ENCODE results near the gene ASCL4. TPM values are rescaled to one million over a fixed set of nuclear protein-coding genes. Genes with fewer than 3 reads are reported as not detected.

The ASCL4 gene
- total and polyA plus RNA-seq, 2 of the 8 experiments (the other 6 are each of a cell fraction or from before 2014, with no cell fraction given), result not detected

DNA sequence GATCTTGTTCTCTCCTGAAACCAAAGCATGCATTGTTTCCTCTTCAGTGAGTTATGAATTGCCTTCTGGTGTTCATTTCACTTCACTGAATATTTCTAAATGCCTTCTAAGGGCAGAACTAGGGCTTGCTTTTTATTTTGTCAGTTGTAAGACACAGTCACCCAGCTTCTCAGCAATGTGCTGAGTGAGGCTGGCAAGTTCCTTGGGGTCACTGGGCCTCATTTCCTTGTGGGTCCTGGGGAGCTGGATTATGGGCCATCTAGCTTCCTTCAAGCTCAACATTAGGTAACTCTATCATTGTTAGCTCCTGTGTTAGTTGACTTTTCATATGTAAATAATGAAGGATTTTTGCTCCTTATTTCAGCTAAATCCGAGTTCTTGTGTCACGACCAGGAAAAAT is 13.8 kb downstream of the ASCL4 start:
- Histone ChIP-seq H2BK120ac (replicated peaks; ENCODE audit: low read depth, low read length) (no peak overlapping the region), H3K36me3 (ENCODE audit: control insufficient read depth in 2 of 4, insufficient read depth in 4 of 4, low read length in 3 of 4) (no peaks in the 10 kb centered on the region), H3K9me3 (ENCODE audit: insufficient read depth in 2 of 2, low read depth in 1 of 2, low read length in 1 of 2) (peaks cover 0 to 10% of the 10 kb centered on the region in 2 experiments; a peak in 2 of 4 replicates), H3K79me1 (ENCODE audit: low read depth, low read length) (no peaks in the 10 kb centered on the region), H3K23ac (ENCODE audit: insufficient read length) (no peak overlapping the region), H2AK5ac (ENCODE audit: low read depth, low read length) (no peak overlapping the region), H4K91ac (replicated peaks; ENCODE audit: insufficient read length, low read length) (no peak overlapping the region), H3K4me1 (replicated peaks in 1 of 4; ENCODE audit: control insufficient read depth in 3 of 4, insufficient read depth in 4 of 4, low read length in 3 of 4) (no peaks in the 10 kb centered on the region), H2BK12ac (ENCODE audit: low read depth, low read length) (no peak overlapping the region), H3K18ac (ENCODE audit: extremely low read depth, low read length) (no peak overlapping the region), H2BK20ac (ENCODE audit: low read length) (no peak overlapping the region), H3K56ac (replicated peaks; ENCODE audit: insufficient read length, low read depth, low read length) (no peak overlapping the region), H4K20me1 (replicated peaks in 1 of 2; ENCODE audit: control insufficient read depth in 1 of 2, insufficient read depth in 2 of 2, low read length in 2 of 2) (no peaks in the 10 kb centered on the region), H3K4me2 (ENCODE audit: insufficient read depth in 1 of 2, low read depth in 2 of 2, low read length in 2 of 2) (no peak overlapping the region), H2AFZ (ENCODE audit: low read length) (peak overlapping the region; percentile 39; the same call in 1 of the 2 replicates), H4K5ac (ENCODE audit: insufficient read length, low read depth, low read length) (no peak overlapping the region), H3K27me3 (replicated peaks in 1 of 4; ENCODE audit: control insufficient read depth in 3 of 4, extremely low read depth in 1 of 4, insufficient read depth in 3 of 4, low read length in 3 of 4) (no peaks in the 10 kb centered on the region), H3K4ac (replicated peaks; ENCODE audit: insufficient read length, low read depth, low read length) (no peak overlapping the region), H2BK5ac (ENCODE audit: low read depth, low read length) (no peak overlapping the region), H2BK15ac (ENCODE audit: low read length) (no peak overlapping the region), H3K23me2 (ENCODE audit: low read depth, low read length) (no peaks in the 10 kb centered on the region; the same call in 1 of the 2 replicates), H4K8ac (ENCODE audit: extremely low read depth, insufficient read depth, low read length) (no peak overlapping the region), H3K14ac (ENCODE audit: insufficient read length) (no peak overlapping the region), H3K4me3 (ENCODE audit: extremely low read depth in 1 of 4, insufficient read depth in 2 of 4, low read depth in 3 of 4, low read length in 4 of 4) (no peak overlapping the region), H3K27ac (ENCODE audit: low read depth, low read length) (no peak overlapping the region), H3K9ac (replicated peaks in 1 of 4; ENCODE audit: extremely low read depth in 1 of 4, low read depth in 3 of 4, low read length in 3 of 4) (no peak overlapping the region), H3K79me2 (ENCODE audit: control insufficient read depth in 1 of 2, insufficient read depth in 2 of 2, low read length in 2 of 2) (no peaks in the 10 kb centered on the region)
- DNase-seq (ENCODE audit: low read depth in 1 of 2, low spot score in 2 of 2), result no peak
- ChIA-PET CTCF (ENCODE audit: partially characterized antibody) (interaction anchor here (2.3 kb wide), 1 partner anchor 12 kb away, joined by 11 read pairs; the partner anchor contains the start of gene ASCL4), POLR2A (ENCODE audit: partially characterized antibody) (no interaction called here)
- FAIRE-seq, result no peak
- 92% methylated on average over 2 of the region's 2 CpGs; no CpG with 5 or more reads in 1 of the 2 experiments for WGBS, 2 experiments (ENCODE audit: extremely low coverage in 1 of 2, insufficient coverage in 1 of 2, insufficient read length in 1 of 2, insufficient replicate concordance in 2 of 2, low coverage in 1 of 2, low lambda C conversion rate in 2 of 2, missing lambda C conversion rate in 1 of 2)
- TF ChIP-seq CHD2 (IDR thresholded peaks at IDR 0.05; ENCODE audit: low read length) (no peak), SIX5 (IDR thresholded peaks at IDR 0.05; ENCODE audit: low read depth, low read length) (no peak), CBX8 (IDR thresholded peaks at IDR 0.05; ENCODE audit: borderline replicate concordance, low read depth, low read length) (no peak), SUZ12 (IDR thresholded peaks at IDR 0.05; ENCODE audit: low read length) (no peak), TBP (IDR thresholded peaks at IDR 0.05; ENCODE audit: low read depth, low read length) (no peak), GTF2F1 (IDR thresholded peaks at IDR 0.05; ENCODE audit: borderline replicate concordance, low read depth, low read length) (no peak), MAFK (IDR thresholded peaks at IDR 0.05; ENCODE audit: low read depth, low read length) (no peak), RNF2 (IDR thresholded peaks at IDR 0.05; ENCODE audit: borderline replicate concordance, low read depth, low read length, missing control alignments, poor library complexity, severe bottlenecking) (no peak), ZNF274 (IDR thresholded peaks at IDR 0.05; ENCODE audit: borderline replicate concordance, extremely low read depth, low read length) (no peak), SP4 (IDR thresholded peaks at IDR 0.05; ENCODE audit: low read length) (no peak)
- TF ChIP-seq, protein P1, sequence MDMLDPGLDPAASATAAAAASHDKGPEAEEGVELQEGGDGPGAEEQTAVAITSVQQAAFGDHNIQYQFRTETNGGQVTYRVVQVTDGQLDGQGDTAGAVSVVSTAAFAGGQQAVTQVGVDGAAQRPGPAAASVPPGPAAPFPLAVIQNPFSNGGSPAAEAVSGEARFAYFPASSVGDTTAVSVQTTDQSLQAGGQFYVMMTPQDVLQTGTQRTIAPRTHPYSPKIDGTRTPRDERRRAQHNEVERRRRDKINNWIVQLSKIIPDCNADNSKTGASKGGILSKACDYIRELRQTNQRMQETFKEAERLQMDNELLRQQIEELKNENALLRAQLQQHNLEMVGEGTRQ (IDR thresholded peaks at IDR 0.05; ENCODE audit: low read length), result no peak
- TF ChIP-seq, protein P2, sequence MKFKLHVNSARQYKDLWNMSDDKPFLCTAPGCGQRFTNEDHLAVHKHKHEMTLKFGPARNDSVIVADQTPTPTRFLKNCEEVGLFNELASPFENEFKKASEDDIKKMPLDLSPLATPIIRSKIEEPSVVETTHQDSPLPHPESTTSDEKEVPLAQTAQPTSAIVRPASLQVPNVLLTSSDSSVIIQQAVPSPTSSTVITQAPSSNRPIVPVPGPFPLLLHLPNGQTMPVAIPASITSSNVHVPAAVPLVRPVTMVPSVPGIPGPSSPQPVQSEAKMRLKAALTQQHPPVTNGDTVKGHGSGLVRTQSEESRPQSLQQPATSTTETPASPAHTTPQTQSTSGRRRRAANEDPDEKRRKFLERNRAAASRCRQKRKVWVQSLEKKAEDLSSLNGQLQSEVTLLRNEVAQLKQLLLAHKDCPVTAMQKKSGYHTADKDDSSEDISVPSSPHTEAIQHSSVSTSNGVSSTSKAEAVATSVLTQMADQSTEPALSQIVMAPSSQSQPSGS (IDR thresholded peaks at IDR 0.05; ENCODE audit: low read length), result no peak

Measured in H1 (cell line).